ENCODE results near the gene PCSK2. TPM values are rescaled to one million over a fixed set of nuclear protein-coding genes. Genes with fewer than 3 reads are reported as not detected.

PCSK2 gene
- total RNA-seq, 1 experiment from 2014 or later: not detected

DNA sequence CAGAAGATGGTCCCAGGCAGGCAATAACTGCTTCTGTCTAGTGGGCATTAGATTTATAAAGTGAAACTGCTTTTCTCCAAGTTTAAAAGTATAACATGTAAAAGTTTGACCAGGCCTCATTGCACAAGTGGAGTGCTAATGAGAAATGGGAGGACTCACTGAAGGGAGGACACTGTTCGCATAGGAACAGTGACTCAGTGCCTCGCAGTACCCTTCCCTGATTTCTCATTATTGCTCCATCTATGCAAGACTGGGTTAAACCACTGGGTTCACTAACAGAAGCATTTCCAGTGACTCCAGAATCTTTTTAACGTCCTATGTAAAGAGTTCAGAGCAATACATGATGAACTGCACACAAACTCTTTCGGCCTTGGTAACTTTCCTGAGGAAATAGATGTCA, 79.6 kb downstream of the PCSK2 start:
- H3K9me2 ChIP-seq (ENCODE audit: insufficient read depth): no peaks in the 10 kb centered on the region
- H4K20me1 ChIP-seq (ENCODE audit: insufficient read depth): no peaks in the 10 kb centered on the region
- H3K4me3 ChIP-seq: no peak overlapping the region
- H3K79me2 ChIP-seq (ENCODE audit: low read depth): no peaks in the 10 kb centered on the region
- no peaks in the 10 kb centered on the region for H3F3A ChIP-seq (ENCODE audit: insufficient read depth, low read depth)
- no peak overlapping the region for H2AFZ ChIP-seq
- ChIA-PET CTCF (no interaction called here), POLR2A (ENCODE audit: unreplicated experiment) (no interaction called here)
- intact Hi-C loops (cut with micrococcal nuclease; ENCODE audit: unreplicated experiment): no loop called here
- TF ChIP-seq EZH2 (IDR thresholded peaks at IDR 0.05; ENCODE audit: low read depth): no peak
- TF ChIP-seq CTCF (conservative IDR thresholded peaks at IDR 0.05): no peak
- H3K9me3 ChIP-seq (ENCODE audit: insufficient read depth, low read depth): no peaks in the 10 kb centered on the region
- DNase-seq: no peak
- BruUV-seq (replicated peaks): no TSS peak
- no peak overlapping the region for H3K27ac ChIP-seq
- no peak overlapping the region for H3K4me2 ChIP-seq
- H3K27me3 ChIP-seq (ENCODE audit: insufficient read depth, low read depth): peaks cover 3% of the 10 kb centered on the region; the same call in 1 of the 2 replicates
- no peaks in the 10 kb centered on the region for H3K36me3 ChIP-seq (ENCODE audit: low read depth)
- H3K4me1 ChIP-seq (replicated peaks; ENCODE audit: insufficient read depth): no peaks in the 10 kb centered on the region

DNA sequence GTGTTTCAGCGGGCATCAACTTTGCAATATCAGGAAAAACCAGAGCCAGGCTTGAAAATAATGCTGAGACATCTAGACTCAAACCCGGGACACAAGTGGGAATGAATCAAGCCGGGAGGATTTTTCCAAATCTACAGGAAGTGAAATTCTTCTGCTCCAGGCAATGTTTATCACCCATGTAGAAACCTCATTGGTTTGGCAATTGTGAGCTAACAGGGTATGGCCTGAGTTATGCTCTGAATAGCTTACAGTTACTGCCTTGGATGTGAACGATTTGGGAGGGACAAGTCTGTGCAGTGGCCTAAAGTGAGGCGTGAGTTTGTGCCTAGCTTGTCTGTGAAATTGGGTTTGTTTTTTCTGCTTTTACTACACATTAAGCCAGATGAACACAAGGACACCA, 87.4 kb downstream of the PCSK2 start:
- Histone ChIP-seq H3K4me2 (no peak overlapping the region), H2AFZ (no peak overlapping the region), H3K9me3 (ENCODE audit: insufficient read depth, low read depth) (no peaks in the 10 kb centered on the region), H4K20me1 (ENCODE audit: insufficient read depth) (no peaks in the 10 kb centered on the region), H3K4me1 (replicated peaks; ENCODE audit: insufficient read depth) (no peaks in the 10 kb centered on the region), H3F3A (ENCODE audit: insufficient read depth, low read depth) (no peaks in the 10 kb centered on the region), H3K27ac (no peak overlapping the region), H3K36me3 (ENCODE audit: low read depth) (no peaks in the 10 kb centered on the region), H3K4me3 (no peak overlapping the region), H3K27me3 (ENCODE audit: insufficient read depth, low read depth) (peaks cover 56% of the 10 kb centered on the region), H3K9me2 (ENCODE audit: insufficient read depth) (no peaks in the 10 kb centered on the region), H3K79me2 (ENCODE audit: low read depth) (no peaks in the 10 kb centered on the region)
- intact Hi-C loops (cut with micrococcal nuclease; ENCODE audit: unreplicated experiment): no loop called here
- BruUV-seq (replicated peaks): no TSS peak
- no peak for DNase-seq
- POLR2A ChIA-PET (ENCODE audit: unreplicated experiment): no interaction called here
- CTCF ChIA-PET: no interaction called here
- TF ChIP-seq EZH2 (IDR thresholded peaks at IDR 0.05; ENCODE audit: low read depth) (no peak), CTCF (conservative IDR thresholded peaks at IDR 0.05) (no peak)

DNA sequence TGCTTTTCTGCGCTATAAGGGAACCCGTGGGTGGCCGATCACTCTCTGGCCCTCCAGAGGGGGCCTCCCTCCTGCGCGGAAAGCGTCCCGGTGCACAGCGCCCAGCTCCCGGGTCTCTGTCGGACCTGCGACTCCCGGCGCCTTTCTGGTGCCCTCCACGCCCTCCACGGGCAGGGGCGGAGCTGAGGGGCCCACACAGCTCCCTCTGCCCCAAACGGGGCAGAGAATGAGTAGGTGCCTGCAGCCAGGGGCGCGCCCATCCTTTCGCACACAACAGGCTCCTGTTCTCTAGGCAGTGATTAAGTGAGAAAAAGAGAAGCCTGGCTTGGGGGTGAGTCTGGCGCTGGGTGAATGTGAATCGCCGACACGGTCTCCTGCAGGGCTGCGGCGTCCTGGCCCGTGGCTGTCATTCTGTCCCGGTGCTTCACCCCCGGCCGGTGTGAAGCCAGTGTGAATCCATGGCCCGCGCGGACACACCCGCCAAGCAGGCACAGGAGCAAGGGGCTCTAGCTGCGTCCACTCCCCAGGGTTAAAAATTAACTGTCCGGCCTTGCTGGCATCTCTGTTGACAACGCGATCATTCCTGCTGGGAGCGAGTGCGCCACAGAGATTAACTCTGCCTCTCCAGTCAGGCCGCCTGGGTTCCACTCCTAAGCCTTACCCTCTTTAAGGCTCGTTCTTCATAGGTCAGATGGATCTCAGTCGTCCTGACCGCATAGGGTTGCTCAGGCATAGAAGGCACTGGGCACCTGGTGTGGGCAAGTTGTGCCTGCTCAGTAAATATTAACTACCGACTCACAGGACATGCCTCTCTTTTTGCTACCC, 88.8 kb downstream of the PCSK2 start:
- Histone ChIP-seq H3K4me2 (no peak overlapping the region), H3K9me2 (ENCODE audit: insufficient read depth) (no peaks in the 10 kb centered on the region; the same call in 1 of the 2 replicates), H3K27ac (no peak overlapping the region), H3K4me1 (replicated peaks; ENCODE audit: insufficient read depth) (no peaks in the 10 kb centered on the region), H3K9me3 (ENCODE audit: insufficient read depth, low read depth) (no peaks in the 10 kb centered on the region), H4K20me1 (ENCODE audit: insufficient read depth) (no peaks in the 10 kb centered on the region), H3K4me3 (no peak overlapping the region), H3K79me2 (ENCODE audit: low read depth) (no peaks in the 10 kb centered on the region), H2AFZ (no peak overlapping the region), H3K27me3 (ENCODE audit: insufficient read depth, low read depth) (peaks cover 67% of the 10 kb centered on the region), H3K36me3 (ENCODE audit: low read depth) (no peaks in the 10 kb centered on the region), H3F3A (ENCODE audit: insufficient read depth, low read depth) (no peaks in the 10 kb centered on the region)
- BruUV-seq (replicated peaks): no TSS peak
- CTCF ChIA-PET: no interaction called here
- intact Hi-C loops (cut with micrococcal nuclease; ENCODE audit: unreplicated experiment): no loop called here
- TF ChIP-seq EZH2 (IDR thresholded peaks at IDR 0.05; ENCODE audit: low read depth) (no peak), CTCF (conservative IDR thresholded peaks at IDR 0.05) (no peak)
- no peak for DNase-seq
- POLR2A ChIA-PET (ENCODE audit: unreplicated experiment): no interaction called here

Data from PC-9 (cell line).